ENCODE data around the gene LIMS2.
A peak's percentile ranks its signal among the peaks of the same experiment; 100 is the strongest.

LIMS2 gene, protein sequence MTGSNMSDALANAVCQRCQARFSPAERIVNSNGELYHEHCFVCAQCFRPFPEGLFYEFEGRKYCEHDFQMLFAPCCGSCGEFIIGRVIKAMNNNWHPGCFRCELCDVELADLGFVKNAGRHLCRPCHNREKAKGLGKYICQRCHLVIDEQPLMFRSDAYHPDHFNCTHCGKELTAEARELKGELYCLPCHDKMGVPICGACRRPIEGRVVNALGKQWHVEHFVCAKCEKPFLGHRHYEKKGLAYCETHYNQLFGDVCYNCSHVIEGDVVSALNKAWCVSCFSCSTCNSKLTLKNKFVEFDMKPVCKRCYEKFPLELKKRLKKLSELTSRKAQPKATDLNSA

DNA sequence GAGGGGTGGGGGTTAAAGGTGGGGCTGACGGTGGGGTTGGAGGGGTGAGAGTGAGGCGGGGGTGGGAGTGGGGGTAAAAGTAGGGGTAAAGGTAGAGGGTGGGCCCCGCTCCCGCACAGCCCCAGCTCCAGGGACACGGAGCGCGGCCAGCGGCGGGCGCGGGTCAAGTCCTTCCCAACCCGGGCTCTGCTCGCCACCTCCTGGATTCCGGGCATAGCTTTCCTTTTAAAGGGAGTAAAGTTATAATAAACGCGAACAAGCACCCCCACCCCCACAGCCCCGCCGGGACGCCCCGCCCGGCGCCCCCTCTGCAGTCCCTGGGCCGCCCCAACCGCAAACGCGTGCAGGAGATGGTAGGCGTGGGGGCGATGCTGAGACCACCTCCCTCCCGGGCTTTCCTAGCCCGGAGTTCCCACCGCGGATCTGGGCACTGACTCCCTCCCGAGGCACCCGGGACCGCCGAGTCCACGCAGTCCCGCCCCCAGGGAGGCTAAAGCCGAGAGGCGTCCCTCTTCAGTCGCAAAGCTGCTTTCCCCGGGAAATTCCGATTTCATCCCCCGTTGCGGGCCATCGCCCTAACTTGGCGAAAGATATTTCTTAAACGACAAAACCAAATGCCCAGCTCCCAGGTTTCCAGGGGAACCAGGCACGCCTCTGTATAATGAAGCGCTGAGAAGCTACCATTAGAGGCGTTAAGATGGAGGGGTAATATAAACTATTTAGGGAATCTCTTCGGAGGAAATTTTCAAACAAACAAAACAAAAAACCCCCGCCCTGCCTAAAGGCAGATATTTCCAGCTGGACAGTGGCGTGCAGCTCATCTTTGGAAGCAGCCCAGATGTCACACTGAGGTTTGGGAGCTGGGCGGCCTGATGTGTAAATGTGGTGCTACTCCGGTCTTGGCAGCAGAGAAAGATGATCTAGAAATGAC is at the start of gene LIMS2:
Gene LIMS2 (minus strand): TSS at position 200 of the 931 bp plus-strand sequence. CDS start 506 bp downstream, outside the sequence.
- no peak for DNase-seq (ENCODE audit: low spot score)

DNA sequence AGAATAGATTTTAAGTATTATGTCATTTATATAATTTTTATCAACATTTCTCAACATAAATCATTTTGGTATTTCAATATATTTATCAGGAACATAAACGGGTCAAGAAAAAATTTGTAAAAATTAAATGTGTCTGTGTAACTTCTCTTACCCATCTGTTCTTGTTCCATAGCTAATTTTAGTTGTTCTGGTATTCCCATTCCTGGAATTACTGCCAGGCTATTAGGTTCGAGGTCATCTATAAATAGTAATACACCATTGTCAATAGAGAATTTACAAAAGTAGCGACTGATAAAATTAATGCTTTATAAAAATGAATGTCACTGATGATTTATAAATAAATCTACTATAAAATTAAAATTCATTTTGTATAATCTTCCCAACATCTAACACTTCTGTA is 47.5 kb upstream of the LIMS2 start:
- DNase-seq (ENCODE audit: low spot score), result no peak

DNA sequence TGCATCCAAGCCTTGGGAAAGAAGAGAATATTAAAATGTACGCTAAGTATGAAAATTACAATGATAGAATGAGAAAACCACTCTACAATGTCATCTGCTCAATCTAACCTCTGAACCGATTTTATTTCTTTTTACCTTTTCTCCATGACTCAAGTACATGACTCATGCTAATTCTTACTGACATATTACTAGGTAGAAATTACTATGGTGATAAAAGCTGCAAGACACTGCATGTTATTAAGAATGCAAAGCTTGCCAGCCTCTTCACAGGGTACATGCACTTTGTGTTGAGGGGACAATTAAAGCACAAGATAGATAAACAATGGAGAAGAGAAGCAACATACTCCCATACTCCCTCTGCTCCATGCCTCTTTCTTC is 46.6 kb upstream of the LIMS2 start:
- no peak for DNase-seq (ENCODE audit: low spot score)

DNA sequence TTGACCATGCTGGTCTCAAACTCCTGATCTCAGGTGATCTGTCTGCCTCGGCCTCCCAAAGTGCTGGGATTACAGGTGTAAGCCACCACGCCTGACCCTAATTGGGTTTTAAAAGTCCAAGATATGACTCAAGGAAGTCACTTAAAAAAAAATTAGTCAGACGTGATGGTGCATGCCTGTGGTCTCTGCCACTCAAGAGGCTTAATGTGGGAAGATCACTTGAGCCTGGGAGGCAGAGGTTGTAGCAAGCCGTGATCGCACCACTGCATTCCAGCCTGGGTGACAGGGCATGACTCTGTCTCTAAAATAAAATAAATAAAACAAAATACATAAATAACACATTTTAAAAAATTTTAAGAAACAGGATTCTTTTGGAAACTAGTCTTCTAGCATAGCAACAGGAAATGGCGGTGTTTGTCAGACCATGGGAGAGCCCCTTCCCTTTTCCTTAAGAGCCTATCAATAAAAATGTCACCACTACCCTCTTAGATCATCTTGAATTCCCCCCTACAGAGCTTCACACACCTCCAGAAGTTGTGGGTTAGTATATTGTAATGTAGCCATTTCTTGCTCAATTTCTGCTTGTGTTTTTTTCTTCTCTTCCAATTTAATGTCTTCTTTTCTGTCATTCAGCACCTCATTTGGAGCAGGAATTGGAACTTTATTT is 46.1 kb upstream of the LIMS2 start:
- no peak for DNase-seq (ENCODE audit: low spot score)

DNA sequence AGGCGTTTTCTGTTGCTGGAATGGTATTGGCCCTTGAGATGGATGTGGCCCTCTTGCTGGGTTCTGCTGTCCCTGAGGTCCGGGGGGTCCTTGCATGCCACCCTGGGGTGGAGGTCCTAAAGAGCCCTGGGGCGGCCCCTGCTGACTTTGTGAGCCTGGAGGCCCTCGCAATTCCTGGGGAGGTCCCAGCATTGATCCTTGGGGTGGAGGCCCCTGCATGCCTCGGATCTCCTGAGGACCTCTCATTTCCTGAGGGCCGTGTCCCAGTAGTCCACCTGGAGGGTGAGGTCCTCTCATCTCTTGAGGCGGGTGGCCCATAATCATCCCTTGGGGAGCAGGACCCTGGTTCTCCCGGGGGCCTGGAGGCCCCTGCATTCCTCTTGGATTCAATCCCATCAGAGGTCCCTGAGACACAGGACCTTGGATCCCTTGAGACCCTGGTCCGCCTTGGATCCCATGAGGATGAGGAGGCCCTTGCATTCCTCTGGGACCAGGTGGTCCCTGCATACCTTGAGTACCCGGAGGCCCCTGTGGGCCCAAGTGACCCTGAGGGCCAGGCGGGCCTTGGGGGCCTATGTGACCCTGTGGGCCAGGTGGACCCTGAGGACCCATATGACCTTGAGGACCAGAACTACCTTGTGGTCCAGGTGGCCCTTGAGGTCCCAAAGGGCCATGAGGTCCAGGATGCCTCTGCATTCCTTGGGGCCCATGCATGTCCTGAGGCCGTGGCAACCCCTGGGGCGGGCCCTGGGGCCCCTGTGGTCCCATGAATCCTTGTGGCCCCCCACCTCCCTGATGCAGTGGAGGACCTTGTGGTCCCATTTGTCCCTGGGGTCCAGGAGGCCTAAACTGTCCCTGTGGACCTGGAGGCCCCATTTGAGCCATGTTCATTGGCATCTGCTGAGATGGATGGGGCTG is 44.2 kb upstream of the LIMS2 start:
- no peak for DNase-seq (ENCODE audit: low spot score)

DNA sequence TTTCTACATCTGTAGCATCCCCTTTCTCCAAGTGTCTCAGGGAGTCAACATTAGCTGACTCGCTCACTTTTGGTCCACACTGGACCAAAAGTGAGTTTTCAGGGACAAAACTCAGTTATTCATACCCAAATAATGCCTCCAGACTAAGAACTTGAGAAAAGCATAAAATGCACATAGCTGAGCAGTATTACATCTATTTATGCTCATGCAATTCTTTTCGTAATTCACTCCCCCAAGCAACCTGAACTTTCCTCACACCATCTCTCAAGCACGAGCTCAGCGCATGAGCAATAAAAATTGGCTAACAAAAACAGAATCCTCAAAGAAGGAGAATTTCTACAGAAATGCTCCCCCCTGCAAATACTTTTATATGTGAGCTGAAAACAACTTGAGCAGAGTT is 42.9 kb upstream of the LIMS2 start:
- DNase-seq (ENCODE audit: low spot score), result no peak

DNA sequence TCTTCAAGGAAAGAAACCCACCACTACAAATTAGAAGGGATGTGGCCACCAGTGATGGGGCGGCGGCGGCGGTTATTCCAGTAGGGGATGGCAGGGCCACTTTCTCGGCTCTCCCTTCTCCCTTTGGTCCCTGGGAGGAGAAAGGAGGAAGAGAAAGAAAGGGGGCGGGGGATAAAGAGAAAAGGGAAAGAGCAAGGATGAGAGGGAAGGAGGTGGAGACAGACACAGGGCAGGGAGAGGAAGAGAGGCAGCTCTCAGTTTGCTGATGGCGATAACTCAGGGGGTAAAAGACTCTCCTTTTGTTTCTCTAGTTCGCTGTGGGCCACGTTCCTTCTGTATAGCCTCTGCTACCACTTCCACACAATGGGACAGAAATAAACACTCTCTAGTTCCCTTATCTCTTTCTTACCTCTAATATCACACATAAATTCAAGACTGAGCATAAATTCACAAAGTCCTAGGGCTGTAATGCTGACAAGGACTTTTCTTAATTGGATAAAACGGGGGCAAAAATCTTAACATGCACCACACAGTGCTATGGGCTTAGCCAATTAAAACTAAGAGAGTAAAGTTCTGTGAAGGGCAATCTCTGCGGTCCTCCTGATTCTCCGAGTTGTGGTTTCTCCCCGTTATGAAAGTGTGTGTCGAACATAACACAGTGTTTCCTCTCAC is 40.6 kb upstream of the LIMS2 start:
- DNase-seq (ENCODE audit: low spot score), result no peak

DNA sequence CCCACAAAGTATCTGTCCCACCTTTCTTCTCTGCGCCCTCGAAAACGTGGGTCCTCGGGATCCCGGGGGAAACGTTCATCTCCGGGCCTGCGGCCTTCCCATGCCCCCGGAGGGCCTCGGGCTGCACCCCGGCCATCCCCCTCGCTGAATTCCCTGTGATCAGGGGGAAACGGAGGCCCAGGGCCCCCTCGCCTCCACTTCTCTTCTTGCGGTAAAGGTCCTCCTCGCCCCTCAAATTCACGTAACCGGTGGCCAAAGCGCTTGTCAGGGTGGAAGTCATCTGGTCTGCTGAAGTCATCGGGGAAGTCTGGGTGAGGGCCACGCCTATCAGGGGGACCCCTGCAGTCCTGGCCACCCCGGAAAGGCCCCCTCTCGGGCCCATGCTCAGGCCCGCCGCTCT is 38.2 kb upstream of the LIMS2 start:
- no peak for DNase-seq (ENCODE audit: low spot score)

DNA sequence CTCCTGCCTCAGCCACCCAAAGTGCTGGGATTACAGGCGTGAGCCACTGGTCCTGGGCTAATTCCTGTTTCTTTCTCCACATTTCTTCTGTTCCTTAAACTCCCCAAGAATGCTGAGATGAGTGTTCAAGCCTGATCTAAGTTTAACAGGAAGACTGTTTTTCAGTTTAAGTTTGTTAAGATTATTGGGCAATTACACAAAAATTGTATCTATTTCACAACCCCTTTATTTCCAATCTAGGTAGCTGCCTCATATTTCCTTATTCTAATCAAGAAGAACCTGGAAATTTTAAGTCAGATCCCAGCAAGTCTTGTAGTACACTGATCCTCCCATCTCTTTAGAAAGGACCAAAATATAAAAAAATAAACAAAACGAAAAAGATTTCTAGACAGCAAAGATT is 37.7 kb upstream of the LIMS2 start:
- DNase-seq (ENCODE audit: low spot score), result no peak

DNA sequence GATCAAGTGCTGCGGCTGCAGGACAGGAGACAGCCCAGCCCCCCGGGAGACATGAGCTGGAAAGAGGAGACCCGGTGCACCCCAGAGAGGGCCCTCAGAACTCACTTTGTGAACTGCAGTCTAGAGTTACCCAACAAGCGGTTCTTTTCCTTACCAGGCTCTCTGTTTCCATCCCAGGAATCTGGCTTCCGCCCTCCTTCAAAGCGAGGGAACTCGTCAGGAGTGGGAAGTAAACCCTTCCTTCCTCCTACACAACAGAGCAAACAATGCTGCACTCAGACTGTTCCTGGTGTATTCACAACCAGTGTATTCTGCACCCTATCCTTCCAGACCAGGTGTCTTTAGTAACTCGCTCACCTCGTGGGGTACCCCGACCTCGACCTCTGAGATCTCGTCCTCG is 34.0 kb upstream of the LIMS2 start:
- no peak for DNase-seq (ENCODE audit: low spot score)

DNA sequence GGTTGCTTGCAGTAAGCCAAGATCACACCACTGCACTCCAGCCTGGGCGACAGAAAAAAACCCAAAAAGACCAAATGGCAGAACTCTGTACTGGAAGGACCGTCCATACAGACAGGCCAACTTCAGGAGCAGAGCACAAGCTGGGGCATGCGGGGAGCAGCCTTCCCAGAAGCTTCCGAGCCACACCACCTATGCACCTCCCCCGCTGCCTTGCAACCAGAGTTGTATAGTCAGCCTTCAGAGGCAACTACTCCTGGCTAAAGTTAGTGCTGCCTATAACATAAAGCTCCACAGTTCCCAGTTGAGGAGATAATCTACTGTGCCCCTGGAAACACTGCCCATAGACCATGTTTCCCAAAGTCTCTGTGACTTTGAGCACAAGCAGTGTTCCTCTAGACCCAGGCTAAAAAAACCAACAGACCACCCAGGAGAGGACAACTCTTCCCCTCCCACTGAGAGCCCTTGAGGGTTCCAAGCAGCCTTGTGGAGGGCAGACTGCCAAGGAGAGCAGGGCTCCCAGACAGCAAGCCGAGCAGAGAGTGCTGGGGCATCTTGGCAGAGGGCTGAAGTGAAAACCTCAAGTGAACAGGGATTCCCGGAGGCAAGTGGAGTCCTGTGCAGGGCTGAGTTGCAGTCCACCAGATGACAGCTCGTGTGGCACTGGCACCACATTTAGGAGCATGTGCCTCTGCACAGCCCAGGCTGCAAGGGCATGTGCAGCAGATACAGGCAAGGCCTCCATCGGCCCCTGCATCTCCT is 32.7 kb upstream of the LIMS2 start:
- peak; percentile 53 for DNase-seq (ENCODE audit: low spot score)

DNA sequence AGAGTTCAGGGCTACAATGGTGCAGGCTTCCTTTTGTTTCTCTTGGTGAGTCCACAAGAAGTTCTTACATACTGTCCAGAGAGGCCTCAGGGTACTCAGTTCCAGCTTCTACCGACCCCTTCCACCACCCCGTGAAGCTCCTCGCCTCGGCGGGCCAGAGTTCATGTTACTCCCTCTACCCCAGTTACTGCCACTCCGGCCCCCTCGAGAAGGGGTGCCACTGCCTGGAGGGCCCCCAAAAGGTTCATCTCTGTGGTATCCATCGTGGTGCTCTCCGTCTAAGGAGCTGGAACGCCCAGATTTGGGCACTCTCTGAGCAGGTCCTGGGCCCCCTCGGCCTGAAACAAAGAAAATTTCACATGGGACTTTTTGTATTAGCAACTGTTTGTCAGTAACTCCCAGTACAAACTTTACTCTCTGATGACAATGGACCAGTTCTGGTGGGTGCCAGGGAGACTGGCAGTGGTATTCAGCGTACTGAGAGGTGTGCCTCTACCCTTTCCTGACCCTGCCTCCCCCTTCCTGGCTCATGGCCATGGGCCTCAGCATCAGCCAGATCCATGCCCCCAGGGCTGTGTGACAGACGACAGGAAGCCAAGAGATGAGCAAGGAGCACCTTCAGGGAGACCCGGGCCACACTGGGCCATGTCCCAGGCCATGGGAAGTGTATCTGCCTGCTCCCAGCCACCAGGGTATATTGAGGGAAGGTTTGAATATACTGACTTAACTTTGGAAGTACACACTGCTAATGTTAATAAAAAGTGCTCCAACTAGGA is 31.1 kb upstream of the LIMS2 start:
- no peak for DNase-seq (ENCODE audit: low spot score)

DNA sequence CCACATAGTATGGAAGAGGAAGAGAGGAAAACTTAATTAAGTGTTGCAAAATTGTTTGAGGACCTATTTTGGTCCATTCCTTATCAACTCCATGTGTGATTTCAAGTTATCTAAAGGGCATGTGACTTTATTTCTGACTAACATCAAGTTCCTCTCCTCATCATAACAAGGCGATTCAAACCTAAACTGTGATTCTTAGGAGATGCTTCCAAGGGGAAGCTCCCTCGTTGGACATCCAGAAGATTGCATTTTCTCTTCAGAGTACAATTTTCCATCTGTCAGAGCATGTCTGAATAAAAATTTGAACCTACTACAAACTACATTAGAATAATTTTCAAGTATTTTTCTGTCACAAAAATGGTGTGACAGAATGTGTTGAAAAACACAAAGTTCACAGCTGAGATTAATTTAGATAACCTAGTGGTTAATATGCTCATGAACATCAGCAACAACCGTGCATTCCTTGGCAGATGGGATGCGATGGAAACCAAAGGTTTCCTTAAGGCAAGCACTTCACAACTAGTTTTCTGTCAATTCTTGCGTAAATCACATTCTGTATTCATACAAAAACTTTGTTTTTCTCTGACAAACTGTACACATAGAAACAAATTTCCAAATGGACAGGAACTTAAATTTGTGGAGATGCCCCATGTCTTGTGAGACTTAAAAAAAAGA is 30.2 kb upstream of the LIMS2 start:
- no peak for DNase-seq (ENCODE audit: low spot score)

DNA sequence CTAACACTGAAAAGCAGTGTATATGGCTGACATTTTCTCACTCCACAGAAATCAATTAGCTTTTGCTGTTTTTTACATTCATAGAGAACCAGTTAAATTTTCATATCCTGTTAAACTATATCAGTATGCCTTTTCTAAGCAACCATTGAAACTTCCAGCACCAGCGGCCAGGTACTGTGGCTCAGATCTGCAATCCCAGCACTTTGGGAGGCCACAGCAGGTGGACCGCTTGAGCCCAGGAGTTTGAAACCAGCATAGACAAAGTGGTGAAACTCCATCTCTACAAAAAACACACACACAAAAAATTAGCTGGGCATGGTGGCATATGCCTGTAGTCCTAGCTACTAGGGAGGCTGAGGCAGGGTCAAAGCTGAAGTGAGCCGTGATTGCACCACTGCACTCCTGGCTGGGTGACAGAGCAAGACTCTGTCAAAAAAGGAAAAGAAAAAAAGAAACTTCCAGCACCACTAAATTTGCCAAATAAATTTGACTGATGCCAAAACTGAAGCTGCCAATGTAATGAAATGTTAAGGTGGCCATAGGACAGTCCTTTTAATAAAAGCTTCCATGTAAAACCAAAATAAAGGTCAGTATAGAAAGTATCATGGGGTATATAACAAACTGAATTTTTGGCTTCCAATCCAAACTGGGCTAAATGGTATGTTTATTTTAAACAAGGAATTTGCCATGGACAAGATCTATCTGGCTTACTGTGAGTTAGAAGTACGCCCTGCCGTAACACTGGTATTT is 29.5 kb upstream of the LIMS2 start:
- no peak for DNase-seq (ENCODE audit: low spot score)

DNA sequence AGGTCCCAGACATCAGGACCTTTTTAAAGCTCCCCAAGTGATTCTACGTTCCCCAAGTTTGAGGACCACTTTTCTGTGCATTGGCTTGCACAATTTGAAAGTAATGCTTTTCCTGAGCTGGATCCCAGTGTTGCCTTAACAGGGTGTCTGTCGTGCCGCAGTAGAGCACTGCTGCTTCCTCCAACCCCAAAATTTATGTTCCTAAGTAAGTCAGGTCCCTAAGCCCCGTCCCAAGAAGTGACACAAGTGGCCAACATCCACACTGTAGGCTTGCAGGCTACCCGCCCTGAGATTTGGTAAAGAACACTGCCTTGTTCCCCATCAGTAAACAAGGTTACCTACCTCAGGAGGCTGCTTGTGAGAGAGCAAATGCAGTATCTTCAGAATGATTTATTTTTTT is 28.0 kb upstream of the LIMS2 start:
- no peak for DNase-seq (ENCODE audit: low spot score)

DNA sequence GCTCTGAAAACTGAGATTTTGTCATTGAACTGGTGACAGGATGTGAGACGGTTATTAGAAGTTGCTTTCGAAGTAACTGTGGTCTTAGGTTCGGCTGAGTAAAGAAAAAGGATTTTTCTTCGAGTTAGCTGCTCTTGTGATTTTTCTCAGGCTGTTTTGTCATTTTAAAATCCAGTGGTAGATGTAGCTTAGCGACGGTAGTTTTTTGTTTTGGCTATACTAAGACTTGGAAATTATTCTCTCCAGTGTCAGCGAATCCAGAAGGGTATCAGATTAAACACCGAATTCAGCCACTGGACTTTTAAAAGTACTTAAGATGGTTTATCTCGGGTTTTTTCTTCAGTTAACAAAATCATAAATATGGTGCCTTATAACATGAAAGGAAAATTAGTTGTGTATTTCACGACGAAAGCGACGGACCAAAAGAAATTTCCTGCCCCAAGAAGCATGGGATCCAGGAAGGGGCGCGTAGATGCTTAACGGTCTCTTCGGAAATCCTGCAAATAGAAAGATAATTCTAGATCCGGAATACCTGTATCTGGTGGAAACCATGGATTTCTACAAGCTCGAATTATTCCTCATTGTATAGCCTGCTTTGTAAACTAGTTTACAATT is 27.2 kb upstream of the LIMS2 start:
- no peak for DNase-seq (ENCODE audit: low spot score)

DNA sequence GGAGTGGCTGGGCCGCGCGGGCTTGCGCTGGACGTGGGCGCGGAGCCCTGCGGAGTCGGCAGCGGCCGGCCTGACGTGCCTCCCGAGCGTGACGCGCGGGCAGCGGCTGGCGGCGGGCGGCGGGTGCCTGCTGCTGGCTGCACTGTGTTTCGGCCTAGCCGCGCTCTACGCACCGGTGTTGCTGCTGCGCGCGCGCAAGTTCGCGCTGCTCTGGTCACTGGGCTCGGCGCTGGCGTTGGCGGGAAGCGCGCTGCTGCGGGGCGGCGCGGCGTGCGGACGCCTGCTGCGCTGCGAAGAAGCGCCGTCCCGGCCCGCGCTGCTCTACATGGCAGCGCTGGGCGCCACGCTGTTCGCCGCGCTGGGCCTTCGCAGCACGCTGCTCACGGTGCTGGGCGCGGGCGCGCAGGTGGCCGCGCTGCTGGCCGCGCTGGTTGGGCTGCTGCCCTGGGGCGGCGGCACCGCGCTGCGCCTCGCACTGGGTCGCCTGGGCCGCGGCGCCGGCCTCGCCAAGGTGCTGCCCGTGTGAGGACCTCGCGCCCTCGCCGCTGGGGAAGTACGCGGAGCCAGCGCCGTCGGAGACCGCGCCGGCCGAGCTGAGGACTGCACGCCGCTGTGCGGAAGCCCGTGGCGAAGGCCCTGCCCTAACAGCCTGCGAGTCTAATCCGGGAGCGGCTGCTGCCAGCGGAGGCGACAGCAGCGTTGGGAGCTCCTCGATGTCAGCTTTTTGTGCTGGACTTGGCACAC is 26.5 kb upstream of the LIMS2 start:
- peak; percentile 69 for DNase-seq (ENCODE audit: low spot score)

All from Ammon's horn (tissue), 1 donor.